GM18505 (cell line): ENCODE results near the gene TTYH2.

Experiments used
- ATAC-seq: cut with Tn5 transposase; IDR thresholded peaks from one replicate; pipeline ENCODE4 v1.9.1; 2021; ENCODE audit not compliant: unreplicated experiment
- POLR2A ChIP-seq: IDR thresholded peaks from 4 replicates; pipeline ENCODE4 v1.6.1; 2011; ENCODE audit warnings: borderline replicate concordance; ENCODE audit not compliant: insufficient read depth, insufficient read length; ENCODE audit errors: extremely low read depth

Gene TTYH2

DNA sequence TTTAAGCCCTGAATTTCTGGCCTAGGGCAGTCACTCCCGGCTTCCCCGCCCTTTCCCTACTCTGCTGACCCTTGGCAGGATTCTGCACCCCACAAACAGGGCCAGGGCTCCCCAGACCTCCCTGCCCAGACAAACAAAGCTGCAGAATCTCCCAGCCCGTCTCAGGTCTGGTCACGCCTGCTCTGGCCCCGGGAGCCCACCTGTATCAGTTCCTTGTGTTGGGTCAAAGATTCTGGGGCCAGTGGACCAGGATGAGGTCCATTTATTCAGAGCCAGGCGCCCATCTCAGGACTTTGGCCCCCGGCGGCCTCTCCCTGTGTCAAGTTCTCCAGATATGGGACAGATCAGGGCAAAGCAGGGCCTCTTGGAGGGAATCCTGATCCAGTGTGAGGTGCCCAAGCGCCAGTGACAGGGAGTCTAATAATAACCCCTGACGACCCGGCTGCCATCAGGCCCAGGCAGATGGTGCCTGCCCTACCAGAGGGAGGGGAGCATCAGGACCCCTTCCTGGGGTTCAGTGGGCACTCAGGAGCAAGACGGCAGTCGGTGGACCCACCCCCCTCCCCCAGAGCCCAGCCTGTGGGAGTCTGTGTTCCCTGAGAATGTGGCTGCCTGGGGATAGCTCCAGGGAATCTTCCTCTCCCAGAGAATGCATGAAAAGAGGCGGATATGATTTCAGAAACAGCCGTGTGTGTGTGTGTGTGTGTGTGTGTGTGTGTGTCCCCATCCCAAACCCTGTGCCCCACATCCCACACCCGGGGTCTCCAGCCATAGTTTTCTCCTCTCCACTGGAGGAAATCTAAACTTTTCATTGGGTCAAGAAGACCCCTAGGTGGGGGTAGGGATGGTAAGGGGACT, 1.3 kb downstream of the TTYH2 start:
- no peak for TF ChIP-seq POLR2A
- ATAC-seq = no peak

DNA sequence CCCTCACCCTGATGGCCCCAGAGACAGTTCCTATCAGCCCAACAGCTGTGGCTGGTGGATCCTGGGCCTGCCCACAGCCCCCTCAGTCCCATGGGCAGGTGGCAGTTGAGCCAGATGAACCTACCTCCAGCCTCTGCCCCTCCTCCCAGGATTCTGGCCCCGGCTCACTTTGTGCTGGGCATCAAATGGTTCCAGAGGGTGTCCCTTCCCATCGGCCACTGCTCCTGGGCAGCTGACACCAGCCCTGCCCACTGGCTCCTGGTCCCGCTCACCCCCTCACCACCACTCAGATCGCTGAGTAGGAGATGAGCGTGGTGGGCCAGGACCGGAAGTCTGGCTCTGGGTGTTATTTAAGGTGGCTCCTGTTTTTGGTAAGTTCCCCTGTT, 2.0 kb downstream of the TTYH2 start:
- TF ChIP-seq POLR2A = no peak
- ATAC-seq = no peak

DNA sequence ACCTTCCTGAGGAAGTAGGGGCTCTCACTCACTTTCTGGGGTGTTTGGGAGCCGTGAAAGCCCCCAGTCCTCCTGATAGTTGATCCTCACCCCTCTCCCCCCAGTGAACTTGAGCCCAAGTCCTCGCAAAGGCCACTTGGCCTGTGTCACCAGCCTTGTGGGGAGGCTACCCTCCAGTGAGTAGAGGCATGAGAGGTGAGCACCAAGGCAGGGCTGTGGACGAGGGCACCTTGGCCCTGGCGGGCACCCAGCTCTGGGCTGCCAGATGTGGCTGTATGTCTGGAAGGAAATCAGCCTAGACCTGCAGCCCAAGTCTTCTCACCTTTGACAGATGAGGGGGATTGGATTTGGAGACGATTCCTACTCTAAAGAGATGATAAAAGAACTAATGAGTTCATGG, 3.1 kb downstream of the TTYH2 start:
- no peak for ATAC-seq
- TF ChIP-seq POLR2A = no peak

DNA sequence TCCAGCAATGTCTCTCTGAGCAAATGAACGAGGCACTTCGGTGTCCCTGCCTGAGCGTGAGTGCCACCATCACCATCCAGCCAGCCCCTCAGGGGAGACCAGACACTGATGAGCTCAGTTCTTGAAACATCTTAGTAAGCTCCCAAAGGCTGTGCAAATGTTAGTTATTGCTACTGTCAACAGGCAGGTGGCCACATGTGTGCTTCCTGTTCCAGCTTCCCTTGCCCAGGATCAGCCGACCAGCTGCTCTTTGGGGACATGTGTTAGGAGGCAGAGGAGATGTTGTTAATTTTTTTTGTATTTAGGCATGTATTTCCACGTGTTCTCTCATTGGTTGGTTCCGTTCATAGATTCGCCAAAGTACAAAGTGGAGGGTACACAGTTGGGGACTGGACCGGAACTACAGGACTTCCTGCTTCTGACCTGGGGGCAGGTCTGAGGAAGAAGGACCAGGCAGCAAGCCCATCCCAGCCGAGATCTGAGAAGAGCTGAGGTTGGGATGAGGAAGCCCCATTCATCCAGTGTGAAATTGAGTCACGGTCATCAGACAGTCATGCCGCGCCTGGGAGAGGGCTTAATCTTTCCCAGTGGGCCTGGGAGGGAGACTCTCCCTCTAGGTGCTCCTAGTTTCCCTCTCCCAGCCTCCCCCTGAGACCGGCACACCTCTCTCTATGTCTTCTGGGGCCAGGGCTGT, 3.8 kb downstream of the TTYH2 start:
- ATAC-seq = no peak
- no peak for TF ChIP-seq POLR2A

DNA sequence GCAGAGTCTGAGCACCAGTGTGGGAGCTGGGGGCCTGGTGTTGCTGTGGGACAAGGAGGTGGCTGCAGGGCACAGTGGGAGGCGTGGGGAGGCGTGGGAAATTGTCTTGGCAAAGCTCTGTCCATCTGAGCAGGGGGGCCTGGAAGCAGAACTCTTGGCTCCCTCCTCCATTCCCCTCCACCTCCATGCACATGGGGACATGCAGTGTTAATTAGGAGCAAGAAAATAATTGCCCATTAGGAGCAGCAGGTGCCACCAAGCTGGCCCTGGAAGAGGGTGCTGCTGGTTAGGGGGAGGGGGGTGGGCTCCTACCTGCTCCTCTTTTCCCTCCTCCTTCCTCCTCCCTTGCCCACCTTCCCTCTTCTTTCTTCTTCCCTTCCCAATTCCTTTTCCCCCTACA, 4.5 kb downstream of the TTYH2 start:
- TF ChIP-seq POLR2A = no peak
- ATAC-seq = no peak

DNA sequence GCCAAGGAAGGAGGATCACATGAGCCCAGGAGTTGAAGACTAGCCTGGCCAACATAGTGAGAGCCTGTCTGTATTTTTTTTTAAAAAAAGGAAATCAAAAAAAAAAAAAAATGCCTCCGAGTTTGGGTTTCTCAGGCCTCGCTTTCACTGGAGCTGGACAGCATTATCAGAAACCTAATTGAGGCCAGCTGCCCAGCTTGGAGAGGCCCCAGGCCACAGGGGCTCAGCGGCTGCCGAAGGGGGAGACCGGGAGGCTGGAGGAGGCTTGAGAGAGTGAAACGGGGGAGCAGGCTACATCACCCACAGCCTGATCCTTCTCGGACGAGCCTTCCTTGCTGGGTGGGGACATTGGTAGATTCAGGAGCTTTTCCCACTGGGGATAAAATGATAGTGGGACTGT, 5.1 kb downstream of the TTYH2 start:
- ATAC-seq = no peak
- no peak for TF ChIP-seq POLR2A

DNA sequence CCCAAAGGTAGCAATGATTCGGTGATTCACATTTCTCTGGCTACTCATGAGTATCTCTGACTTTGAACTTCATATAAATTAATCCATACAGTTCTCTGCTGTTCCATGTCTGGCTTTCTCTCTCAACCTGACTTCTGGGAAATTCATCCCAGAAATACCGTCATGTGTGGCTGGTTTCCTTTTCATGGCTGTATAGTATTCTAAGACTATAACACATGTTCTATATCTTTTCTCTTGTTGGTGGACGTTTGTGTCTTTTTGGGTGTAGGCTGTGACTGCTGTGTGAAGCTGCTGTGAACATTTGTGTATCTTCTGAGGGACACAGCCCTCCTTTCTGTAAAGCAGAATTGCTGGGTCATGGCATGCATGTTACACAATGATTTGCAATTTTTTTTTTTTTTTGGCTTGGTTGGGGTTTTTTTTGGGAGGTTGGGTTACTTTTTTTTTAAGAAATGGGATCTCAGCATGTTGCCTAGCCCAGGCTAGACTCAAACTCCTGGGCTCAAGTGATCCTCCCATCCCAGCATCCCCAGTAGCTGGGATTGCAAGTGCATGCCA, 6.3 kb downstream of the TTYH2 start:
- no peak for TF ChIP-seq POLR2A
- ATAC-seq = no peak

DNA sequence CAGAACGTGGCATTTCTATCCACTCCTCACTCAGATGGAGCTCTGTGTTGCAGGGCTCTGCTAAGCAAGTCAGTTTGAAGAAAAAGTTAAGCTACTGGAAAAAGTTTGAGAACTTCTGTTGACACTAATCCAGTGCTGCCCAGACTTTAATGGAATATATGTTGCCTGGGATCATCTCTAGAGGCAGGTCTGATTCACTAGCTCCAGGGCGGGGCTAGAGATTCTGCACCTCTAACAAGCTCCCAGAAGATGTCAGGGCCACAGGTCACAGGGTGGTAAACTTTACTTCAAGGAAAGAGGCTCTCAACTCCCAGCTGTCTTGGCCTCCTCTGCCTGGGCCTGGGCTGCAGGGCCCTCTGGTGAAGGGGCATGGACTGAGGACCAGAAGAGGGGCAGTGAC, 6.8 kb downstream of the TTYH2 start:
- ATAC-seq = no peak
- no peak for TF ChIP-seq POLR2A

DNA sequence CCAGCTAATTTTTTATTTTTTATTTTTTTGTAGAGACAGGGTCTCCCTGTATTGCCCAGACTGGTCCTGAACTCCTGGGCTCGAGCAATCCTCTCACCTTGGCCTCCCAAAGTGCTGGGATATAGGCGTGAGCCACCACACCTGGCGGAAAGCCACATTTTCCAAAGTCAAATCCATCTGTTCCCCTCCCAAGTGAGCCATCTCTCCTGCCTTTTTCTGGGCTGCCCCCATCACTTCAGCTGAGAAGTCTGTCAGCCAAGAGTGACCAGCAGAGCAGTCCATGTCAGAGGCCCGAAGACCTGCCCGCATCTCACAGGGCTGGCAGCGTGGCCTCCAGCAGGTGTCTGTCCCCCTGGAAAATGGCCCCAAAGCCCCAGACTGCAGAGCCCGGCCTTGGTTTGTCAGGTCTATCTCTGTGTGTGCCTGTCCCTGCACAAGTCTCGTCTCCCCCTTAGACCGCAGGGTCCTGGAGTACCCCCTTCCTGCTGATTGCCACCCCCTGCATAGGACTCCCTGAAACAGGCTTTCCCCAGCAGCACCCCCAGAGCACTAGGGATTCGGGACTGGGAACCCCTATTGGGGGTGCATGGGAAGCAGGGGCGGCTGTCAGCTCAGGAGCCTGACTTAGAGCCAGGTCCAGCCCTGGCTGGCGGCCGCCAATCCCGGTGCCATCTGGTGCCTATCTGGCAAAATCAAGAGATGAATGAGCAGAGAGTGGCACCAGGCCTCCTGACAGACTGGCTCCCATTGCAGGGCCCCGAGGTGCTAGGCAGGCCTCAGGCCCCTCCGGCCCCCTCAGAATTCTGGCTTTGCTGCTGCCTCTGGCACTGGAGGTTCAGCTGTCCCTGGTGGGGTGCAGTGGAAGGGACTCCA, 7.8 kb downstream of the TTYH2 start:
- no peak for ATAC-seq
- no peak for TF ChIP-seq POLR2A

DNA sequence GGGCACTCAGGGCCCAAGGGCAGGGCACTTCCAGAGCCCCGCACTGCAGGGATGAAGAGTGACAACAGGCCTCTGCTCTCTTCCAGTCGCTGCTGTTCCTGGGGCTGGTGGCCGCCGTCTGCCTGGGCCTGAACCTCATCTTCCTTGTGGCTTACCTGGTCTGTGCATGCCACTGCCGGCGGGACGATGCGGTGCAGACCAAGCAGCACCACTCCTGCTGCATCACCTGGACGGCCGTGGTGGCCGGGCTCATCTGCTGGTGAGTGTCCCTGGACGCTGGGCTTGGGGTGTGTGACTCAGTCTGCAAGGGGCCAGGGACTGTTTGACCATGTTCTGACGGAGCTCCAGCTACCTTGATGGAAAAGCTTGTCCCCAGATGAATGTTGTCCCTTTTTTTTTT, 9.0 kb downstream of the TTYH2 start:
- no peak for ATAC-seq
- TF ChIP-seq POLR2A = no peak

DNA sequence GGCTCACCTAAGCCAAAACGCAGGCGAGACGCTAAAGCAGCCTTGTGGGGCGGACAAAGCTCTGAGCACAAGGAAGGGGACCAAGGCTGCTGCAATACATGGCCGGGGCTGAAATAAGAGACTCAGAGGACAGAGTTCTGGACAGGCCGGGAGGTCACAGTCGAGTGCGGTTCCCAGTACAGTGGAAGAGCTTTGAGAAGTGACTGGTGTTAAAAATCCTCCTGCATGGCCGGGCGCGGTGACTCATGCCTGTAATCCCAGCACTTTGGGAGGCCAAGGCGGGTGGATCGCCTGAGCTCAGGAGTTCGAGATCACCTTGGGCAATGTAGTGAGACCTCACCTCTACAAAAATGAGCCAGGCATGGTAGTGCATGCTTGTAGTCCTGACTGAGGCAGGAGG, 10.5 kb downstream of the TTYH2 start:
- TF ChIP-seq POLR2A = no peak
- ATAC-seq = no peak

DNA sequence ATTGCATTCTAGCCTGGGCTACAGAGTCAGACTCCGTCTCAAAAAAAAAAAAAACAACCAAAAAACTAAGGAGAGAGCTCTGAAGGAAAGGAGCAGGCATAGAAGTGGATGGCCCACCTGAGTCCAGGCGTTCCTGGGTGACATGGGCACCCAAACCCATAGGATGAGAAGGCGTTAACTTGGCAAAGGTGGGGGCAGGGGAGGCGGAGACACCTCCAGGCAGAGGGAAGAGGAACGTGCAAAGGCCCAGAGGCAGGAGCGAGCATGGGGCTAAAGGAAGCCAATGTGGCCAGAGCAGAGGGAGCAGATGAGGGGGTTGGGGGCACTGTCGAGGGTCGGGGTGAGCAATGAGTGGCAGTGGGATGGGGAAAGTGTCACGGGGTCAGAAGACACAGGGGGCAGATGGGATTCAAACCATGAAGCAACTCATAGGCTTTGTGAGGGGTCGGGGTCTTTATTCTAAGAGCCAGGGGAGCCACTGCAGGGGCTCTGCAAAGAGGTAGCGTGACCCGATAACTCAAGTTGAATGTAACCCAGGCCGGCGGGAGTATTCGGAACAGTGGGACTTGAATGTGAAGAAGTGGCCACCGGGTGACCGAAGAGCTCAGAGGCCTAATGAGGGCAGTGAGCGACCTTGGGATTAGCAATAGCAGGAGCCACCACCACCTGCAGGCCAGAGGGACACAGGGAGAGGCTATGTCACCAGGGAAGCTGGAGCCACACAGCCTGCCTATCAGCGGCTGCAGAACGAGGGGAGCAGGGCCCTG, 11.8 kb downstream of the TTYH2 start:
- TF ChIP-seq POLR2A = no peak
- no peak for ATAC-seq
